HG03066 (cell line): ENCODE results near the gene GBA2.

Experiments used
- ATAC-seq: cut with Tn5 transposase; IDR thresholded peaks from one replicate; pipeline ENCODE4 v1.9.1; 2021; ENCODE audit warnings: low read depth; ENCODE audit not compliant: unreplicated experiment

Gene GBA2

DNA sequence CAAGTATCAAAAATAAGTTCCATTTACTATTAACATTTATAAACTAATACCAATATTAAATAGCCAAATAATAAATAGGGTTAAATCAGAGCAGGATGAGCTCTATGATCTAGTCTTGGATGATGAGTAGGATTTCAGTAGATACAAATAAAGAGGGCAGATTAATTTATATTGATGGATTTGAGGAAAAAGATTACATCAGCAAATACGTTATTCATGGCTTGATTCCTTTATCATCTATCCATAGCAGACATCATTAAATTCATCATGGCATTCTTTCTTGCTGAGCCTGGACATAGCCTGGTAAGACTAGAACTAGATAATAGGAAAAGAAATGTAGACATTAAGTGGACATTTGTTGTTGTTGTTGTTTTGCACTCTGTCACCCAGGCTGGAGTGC, 18.4 kb upstream of the GBA2 start:
- ATAC-seq: no peak

DNA sequence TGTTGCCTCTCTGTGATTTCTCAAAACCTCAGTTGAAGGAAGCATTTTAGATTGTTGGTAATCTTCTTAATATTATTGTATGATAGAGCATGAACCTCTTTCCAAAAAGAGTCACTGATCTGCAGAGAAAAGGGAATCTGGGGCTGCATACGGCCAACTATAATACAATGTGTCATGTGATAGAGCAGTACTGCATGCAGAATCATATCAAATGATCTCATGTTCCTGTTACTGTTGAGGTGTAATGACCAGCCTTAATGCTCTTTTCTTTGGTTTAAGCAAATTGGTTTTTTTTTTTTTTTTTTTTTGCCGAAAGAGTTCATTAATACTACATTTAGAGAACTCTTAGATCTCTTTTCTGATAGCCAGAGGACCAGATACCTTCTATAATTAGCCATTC, 18.0 kb upstream of the GBA2 start:
- no peak for ATAC-seq

DNA sequence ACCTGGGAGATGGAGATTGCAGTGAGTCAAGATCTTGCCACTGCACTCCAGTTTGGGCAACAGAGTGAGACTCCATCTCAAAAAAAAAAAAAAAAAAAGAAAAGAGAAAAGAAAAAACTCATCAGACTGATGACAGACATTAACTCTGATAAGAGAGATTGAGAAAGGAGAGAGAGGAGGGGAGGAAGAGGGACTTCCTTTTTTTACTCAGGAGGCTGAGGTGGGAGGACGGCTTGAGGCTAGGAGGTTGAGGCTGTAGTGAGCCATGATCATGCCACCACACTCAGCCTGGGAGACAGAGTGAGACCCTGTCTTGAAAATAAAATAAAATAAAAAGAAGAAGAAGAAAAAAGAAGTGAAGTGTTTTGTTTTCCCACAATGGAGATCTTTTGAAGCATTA, 14.8 kb upstream of the GBA2 start:
- ATAC-seq: no peak

DNA sequence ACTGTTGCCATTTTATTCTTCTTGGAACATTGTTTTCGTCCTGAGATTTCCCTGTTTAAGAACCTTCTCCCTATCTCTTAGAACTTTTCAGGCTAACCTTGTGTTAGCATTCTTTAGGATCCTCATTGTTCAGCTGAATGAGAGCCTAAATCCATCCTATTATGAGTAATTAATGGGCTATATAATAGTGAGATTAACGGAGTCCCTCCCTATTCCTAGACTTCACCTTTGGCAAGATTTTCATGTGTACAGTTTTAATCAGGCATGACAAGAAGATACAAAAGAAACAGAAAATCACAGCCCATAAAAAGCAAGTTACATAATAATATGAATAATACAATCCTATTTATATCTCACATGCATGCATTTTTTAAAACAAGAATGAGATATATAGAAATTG, 14.2 kb upstream of the GBA2 start:
- no peak for ATAC-seq

DNA sequence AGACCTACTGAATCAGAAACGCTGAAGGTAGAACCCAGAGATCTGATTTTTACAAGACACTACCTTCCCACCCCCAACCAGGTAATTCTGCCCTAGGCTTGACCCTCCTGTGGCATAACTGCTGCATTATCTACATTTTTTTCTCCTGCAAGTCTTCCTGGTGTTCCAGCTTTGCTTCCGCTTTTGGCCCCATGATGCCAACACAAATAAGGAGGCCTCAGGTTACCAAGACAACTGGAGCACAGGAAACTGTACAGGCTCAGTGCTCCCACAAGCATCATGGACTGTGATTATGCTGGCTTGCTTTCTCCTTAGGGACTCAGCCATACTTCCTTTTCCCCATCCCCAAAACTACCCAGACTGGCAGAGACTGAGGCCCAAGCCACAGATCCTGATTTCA, 11.6 kb upstream of the GBA2 start:
- ATAC-seq: no peak

DNA sequence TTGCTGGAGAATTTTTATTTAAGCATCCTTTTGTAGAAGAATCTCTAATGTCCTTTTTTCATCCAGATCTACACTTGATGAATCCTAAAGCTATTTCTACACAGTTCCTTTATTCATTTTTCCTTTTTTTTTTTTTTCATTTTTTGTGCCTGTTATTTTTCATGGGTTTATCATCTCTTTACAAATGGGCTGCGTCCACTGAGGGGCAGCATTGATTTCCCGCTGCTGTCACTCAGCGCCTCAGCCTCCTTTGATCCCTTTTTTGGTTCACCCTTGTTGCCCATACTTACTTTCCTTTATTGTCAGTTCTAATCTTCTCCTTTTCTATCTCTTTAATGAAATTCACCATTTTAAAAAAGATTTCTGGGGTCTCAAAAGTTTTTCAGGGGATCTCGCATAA, 10.8 kb upstream of the GBA2 start:
- no peak for ATAC-seq

DNA sequence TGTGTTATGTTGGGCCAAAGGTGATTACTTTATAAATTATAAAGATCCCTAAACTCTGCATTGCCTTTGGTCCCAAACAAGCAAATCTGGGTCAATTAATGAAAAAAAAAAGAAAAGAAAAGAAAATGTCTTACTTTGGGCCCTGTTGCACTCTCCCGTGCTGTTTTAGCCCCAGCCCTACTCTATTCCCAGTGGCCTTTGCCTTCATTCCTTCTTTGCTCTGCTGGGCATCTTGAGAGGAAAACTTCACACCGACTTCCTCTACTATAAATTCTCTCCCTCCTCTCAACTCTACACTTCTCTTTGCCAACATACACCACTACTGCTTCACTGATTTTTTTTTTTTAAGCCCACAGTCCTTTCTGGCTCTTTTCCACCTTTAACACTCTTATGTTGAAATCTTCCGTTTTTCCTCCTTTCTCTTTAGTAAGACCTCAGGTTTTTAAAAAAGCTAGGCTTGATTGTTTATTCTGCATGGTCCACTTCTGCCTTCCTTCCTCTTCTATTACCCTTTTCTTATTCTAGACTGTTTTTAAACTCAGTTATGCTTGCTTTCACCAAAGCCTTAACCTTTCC, 9.5 kb upstream of the GBA2 start:
- no peak for ATAC-seq

DNA sequence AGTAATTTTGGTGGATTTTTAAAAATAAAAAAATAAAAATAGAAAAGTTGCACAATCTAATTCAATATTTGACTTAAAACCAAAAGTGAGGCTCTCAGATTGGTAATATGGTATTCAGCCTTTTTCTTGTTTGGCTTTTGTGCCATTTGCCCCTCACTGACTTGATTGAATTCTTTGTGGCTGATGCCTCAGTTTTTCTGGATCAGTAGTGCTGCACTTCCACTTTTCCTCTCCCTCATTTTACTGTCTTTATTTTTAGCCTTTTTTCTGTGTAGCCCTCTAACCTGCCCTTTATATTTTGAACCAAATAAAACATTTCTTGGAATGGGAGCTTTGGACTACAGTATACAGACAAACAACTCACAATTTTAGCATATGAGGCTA, 8.9 kb upstream of the GBA2 start:
- ATAC-seq: no peak

DNA sequence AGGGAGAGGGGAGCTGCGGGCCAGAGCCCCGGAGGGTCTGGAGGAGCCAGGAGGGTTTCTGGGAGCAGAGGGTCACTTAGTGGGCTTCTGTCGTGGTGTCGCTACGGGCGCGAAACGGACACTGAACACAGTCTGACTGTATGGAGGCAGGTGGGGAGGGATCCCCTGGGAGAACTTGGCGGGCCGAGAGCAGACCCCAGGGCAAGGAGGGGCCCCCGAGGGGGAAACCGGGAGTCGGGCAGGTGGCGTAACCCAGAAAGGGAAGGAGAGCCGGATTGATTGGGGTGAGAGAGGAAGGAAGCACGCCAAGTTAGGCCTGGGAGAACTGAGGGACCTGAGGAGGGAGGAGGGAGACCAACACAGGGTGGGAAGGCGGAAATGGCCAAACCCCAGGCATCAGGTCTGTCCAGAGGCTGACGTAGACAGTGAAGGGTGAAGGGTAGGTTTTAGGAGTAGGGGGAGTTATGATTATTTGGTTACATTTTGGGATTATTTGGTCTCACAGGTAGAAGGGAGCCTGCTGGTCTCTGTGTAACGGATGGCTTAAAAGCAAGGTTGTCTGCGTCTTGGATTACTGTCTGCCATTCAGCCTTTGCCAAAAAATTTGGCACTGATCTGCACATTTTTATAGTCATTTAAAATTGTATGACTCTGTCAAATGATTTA, 8.3 kb upstream of the GBA2 start:
- ATAC-seq: peak; percentile 65

DNA sequence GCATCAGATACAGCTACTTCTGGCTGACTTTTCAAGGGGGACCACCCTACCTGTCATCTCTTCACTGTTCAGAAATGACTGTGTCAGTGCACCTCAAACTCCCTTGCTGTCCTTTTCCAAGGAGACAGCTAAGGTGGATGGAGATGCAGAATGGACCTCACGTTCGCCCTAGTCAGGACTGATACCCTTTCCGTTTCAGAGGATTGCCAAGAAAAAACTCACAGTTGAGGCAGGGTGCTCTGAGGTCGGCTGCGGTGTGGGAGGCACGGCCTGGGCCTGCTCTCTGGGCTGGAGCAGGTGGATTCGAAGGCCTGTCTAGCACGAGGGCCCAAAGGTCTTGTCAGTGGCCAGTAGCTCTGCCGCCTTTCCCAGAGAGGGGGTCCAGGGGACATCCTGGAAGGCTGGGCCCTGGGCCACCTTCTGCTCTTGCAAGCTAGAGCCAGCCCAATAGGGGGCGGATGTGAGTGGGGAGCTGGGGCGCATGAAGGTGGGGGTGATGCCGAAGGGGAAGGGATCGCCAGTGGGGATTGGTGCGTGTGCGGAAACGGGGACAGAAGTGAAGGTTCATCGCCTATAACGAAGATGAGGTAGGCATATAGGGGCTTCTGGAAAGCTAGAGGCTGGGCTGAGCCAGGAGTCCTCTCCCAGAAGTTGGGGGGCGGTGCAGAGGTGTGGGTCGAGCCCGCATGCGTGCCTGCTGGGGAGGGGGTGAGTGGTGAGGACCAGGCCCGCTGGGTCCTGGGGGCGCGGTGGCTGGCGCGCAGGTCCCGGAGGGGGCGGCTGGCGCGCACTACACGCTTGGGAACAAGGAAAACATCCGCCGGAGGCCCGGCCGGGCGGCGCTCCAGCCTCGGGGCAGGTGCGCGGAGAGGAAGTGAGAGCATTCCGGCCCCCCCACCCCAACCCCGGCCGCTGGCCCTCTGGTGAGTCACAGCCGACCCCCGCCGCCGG, 7.5 kb upstream of the GBA2 start:
- ATAC-seq: peak; percentile 57

DNA sequence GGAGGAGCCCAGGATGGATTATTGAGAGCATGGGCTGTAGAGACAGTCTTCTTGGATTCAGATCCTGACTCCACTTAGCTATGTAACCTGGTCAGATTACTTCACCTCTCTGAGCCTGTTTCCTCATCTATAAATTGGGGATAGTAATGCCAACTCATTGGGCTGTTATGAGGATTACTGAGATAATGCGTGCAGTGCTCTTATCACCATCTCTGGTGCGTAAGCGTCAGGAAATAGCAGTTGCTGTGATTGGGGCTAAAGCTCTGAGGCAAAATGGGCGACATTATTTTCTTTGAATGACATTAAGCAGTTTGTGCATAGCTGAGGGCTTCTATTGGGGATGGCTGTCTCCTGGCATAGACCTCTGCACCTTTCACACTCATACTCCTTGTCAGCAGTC, 6.0 kb upstream of the GBA2 start:
- ATAC-seq: no peak

DNA sequence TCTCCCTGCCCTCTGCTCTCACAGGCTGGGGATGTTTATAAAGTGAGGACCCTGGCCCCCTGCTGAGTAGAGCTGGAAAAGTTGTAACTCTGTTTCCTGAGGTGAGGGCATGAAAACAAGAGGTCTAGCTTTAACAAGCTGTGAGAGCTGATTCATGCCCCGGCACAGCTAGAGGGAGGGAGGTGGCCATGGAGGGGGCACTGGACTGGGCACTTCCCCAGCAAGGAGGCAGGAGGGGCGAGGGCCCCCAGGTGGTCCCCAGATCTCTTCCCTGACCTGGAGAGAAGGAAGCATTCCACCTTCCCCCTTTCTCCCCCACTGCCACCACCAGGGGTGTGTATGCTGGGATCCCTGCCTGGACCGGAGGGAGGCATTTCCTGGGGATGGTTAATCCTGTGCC, 5.2 kb upstream of the GBA2 start, which contains the start of gene MSMP:
Gene MSMP, minus strand, starts transcription at position 13 of the 400 bp plus-strand sequence. CDS start 147 bp downstream, outside the sequence.
- ATAC-seq: no peak

DNA sequence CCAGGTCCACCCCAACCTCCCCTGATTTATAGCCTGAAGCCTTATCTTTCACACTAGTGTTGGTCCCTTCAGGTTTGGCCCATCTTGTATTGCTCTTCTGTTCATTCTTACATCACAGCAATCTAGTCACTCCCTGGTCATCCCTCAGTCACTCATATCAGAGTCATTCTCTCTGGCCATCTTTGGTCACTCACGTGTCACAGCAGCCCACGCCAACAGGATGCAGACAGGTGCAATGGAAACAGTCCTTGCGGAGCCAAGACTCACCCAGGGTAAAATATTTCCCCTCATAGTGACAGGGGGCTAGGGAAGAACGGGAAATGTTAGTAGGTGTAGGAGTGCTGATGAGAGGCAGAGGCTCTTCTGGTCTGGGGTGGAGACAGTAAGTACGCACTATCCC, 4.4 kb upstream of the GBA2 start:
- ATAC-seq: no peak

DNA sequence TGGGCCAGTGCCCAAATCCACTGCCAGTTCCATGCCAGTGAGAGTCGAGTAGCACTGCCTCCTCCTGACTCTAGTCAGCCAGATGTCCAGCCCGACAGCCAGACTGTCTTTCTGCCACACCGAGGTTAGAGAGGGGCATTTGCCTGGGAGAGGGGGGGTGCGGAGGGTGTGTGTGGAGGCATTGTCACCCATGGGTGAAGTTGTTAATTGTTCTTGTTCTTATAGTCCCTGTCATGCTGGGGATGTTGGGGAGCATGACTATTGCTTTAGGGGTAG, 1.2 kb upstream of the GBA2 start:
- ATAC-seq: no peak

DNA sequence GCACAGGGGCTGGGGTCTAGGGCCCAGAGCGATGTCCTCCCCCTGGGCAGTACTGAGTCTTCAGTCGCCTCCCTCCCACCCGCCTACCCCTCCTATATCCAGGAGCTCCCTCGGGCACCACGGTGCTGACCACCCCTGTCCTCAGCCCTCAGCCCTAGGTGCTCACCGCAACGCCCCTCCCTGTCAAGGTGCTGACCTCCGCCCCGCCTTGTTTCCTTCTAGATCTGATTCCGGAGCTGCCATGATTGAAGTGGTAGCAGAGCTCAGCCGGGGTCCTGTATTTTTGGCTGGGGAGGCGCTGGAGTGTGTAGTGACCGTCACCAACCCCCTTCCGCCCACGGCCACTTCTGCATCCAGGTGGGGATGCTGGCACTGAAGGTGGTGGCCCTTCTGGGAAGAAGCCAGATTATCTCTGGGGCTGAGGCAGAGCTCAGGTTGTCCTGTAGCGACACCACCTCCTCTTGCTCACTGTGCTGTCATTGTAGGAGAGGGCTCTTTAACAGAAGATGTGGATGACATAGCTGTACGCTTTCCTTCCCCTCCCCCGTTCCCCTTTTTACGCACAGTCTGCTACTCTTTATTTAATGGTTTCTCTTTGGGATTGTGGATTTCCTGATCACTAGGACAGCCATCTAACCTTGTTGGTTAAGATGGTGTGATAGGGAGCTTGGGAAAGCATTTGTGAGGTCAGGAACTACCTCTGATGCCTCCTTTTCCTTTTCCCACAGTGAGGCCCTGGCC, 657 bp upstream of the GBA2 start:
- peak; percentile 49 for ATAC-seq

DNA sequence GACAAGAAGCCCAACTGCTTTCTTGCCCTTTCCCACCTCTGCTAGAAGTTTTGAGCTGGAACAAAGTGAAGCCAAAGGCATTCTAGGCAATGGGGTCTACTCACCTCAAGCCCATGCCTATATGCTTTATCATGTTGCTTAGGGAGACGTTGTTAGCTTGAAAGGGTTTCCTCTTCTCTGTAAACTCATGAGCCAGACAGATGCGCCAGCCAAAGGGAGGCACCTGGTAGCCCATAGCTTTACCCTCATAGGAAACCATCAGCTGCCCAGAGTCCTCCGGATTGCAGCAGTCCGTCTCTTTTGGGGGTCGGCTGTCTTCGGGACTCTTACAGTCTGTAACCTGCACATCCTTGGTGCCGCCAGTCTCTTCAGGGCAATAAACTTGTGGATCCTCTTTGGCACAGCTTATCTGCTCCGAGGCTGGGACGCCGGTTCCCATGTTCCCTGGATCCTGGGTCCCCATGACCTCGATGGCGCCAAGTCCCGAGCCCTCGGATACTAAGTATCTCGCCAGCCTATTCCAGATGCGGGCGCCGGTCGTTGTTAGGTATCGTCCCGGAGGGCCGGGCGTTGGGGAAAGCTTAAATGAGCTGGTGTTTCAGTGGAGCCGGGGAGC, 678 bp downstream of the GBA2 start:
- no peak for ATAC-seq

DNA sequence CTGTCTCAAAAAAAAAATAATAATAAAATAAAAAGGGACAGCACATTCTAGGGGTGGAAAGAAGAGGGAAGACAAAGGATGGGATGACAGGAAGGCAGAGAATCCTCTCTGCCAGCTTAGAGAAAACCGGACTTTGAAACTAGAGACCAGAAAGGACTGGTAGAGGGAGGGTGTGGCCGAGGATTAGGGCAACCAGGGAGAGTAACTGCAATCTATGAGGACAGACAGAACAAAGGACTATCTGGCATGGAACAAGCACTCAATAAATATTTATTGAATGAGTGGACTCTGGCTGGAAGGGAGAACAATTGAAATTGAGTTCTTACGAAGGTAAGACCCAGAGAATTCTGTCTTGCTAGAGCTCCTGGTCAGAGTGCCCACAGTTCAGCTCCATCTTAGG, 2.4 kb downstream of the GBA2 start:
- ATAC-seq: no peak

DNA sequence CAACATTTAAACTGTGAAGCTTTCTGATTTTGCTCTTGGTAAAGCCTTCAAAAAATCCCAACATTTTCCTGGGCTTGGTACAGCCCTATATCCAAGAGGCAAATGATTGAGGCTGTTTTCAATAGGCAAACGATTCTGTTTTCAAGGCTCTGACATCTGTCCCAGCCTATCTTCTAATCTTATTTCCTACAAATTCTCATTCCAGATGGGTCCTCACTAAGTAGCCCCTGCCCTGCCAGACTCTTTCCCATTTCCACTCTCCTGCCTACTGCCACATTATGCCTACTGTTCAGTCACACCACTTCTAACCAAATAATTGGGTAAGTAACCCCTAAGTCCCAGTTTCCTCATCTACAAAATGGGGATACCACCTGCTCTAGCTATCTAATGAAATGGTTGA, 3.5 kb downstream of the GBA2 start:
- no peak for ATAC-seq

DNA sequence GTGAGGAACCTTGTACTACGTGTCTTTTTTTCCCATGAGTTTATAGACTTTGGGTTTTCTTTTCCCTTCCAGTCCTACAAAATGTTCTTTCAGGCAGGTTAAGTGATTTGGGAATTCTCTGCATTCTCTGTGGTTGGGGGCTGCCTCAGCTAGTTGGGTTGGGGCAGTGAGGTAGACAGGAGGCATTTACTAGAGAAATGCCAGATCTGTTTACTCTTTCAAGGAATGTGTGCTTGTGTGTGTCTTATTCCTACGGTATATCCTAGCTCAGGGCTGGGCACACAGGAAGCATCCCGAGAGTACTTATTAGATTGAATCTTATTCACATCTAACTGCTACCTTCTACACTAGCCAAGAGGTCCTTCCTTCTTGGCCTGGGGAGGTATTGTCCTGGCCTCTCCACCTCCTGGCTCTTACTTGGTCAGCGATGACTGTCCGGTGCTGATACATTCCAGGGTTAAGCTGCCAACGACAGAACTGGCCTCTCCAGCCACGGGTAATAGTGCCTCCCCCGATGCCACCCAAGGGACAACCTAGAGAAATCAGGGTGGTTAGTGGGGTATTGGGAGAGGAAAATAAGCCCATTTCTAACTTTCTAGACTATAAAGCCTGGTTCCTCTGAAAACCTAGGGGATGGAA, 5.0 kb downstream of the GBA2 start:
- no peak for ATAC-seq

DNA sequence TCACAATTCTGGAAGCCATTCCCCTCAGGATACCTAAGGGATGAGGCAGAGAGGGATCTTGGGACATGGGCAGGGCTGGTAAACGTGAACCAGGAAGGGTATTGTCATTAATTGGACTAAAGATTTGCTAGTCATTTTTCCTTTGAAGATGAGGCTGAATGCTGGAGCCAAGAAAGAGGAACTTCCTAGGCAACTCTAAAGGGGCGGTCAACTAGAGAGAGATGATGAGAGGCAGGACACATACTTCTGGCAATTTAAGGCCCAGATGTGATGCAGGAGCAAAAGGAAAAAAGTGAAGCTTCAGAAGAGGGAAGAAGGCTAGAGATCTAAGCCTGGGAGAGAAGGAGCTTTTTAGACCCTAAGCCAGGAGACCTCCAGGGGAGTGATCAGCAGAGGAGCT, 5.6 kb downstream of the GBA2 start:
- no peak for ATAC-seq
